NCI-H2227 (cell line): Measurements from ENCODE around the gene UBE2B.
"Not testable (repeated sequence)": the region's sequence is repeated elsewhere in the genome, so short reads cannot be mapped to it uniquely, and the experiment has no call there.

Experiments used
- DNase-seq: peaks from one replicate; lab custom pipeline; 2025; ENCODE audit not compliant: unreplicated experiment; lab: John Stamatoyannopoulos, UW

The UBE2B gene

DNA sequence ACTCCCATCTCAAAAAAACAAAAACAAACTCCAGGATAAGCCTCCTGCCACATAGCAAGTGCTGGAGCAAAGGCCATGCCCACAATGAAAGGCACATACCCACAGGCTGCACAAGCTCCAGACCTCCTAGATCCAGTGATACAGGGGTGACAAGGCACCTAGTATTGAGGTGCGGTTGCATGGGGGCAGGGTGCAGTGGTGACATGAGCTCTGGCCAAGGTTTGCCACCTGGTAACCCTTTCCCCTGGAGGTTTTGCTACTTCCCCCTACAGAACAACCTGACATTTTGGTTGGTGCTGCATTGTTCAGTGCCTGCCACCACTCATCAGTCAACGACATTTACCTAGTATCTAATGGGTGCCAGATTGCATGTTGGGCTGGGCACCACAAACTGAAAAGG is 25.8 kb downstream of the UBE2B start:
- DNase-seq = no peak

GRCh38 chr5:134398609-134399155 is 27.3 kb downstream of the UBE2B start:
- DNase-seq = no peak

- DNase-seq = no peak
Measured at GRCh38 chr5:134403951-134404350, 32.6 kb downstream of the UBE2B start.

DNA sequence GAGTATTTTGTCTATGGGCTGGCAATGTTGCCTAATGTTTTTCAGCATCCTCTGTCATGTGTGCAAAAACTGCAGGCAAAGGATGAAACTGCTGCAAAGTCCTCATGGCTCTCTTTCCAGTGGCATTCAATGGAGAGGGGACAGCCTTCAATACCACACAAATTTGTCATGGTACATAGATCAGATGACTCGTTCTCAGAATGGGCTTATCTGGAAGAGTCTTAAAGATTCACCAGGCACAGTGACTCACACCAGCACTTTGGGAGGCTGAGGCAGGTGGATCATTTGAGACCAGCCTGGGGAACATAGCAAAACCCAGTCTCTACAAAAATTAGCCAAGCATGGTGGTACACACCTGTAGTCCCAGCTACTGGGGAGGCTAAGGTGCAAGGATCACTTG is 35.0 kb downstream of the UBE2B start:
- DNase-seq = no peak

DNA sequence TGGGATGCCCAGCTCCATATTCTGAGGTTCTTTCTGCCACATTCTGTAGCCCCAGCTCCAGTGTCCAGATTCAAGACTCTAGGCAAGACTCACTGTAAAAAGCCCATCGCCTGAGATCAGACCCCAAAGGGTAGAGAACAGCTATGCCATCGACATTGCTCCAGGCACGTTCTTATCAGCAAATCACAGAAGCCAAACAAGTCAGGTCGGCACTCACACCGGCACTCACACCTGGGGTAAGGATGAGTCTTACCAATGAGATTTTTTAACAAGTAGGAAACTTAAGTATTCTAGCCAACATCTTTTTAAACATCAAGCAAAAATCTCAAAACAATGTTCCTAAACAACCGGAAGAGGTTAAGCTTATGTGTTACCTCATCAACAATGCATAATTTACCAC is 38.0 kb downstream of the UBE2B start:
- DNase-seq = no peak

DNA sequence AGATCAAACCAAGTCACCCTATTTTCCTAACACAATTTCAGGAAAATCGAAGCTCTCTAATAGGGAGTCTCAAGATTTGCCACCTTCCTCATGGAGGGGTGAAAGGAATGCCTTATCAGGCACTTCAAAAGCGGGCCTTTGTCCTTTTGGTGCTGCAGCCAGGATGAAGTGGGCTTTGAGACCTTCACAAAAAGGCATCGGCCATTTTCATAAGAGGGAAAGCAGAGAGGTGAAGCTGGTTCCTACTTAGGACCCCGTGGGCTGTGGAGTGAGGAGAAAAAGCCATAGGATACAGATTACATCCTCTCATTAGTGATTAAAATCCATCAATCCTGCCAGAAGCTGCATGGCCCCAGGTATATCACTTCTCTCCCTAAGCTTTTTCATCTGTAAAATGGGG is 39.5 kb downstream of the UBE2B start:
- peak; percentile 2 for DNase-seq

DNA sequence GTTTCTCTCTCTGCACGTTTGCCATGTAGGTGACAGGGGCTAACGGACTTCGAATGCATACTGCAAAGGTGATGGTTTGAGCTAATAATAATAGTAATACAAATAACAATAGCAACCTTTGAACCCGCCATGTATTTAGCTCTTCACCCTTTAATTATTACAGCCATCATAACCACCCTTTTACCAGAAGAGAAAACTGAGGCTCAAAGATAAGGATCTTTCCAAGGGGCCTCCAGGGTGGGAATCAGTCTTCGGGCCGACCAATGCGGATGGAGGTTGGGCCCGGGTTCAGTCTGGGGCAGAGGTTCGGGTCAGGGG is 39.8 kb downstream of the UBE2B start:
- no peak for DNase-seq

- peak; percentile 88 for DNase-seq
Measured at GRCh38 chr5:134411546-134412266, 40.3 kb downstream of the UBE2B start, which contains the start of gene CDKN2AIPNL. CDKN2AIPNL (minus strand) TSS chr5:134411881; CDS start chr5:134411854, 27 bp downstream.

GRCh38 chr5:134413046-134413445 is 41.7 kb downstream of the UBE2B start:
- DNase-seq = no peak

GRCh38 chr5:134417707-134418106 is 46.3 kb downstream of the UBE2B start:
- DNase-seq = no peak

- no peak for DNase-seq
Measured at GRCh38 chr5:134418958-134419357, 47.6 kb downstream of the UBE2B start.

- DNase-seq = no peak
Measured at GRCh38 chr5:134420343-134420742, 49.0 kb downstream of the UBE2B start.

- DNase-seq = not testable (repeated sequence)
Measured at GRCh38 chr5:134421038-134421437, 49.7 kb downstream of the UBE2B start.

DNA sequence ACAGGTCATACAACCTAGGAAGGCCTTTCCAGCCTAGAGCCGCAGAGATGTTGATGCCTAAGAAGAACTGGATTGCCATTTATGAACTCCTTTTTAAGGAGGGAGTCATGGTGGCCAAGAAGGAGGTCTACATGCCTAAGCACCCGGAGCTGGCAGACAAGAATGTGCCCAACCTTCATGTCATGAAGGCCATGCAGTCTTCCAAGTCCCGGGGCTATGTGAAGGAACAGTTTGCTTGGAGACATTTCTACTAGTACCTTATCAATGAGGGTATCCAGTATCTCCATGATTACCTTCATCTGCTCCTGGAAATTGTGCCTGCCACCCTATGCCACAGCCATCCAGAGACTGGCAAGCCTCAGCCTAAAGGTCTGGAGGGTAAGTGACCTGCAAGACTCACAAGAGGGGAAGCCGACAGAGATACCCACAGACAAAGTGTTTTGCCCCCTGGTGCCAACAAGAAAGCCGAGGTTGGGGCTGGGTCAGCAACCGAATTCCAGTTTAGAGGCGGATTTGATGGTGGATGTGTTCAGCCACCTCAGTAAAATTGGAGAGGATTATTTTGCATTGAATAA is 51.5 kb downstream of the UBE2B start:
- no peak for DNase-seq

GRCh38 chr5:134423376-134423775 is 52.0 kb downstream of the UBE2B start:
- DNase-seq = no peak

- DNase-seq = no peak
Measured at GRCh38 chr5:134426361-134426760, 55.0 kb downstream of the UBE2B start.

DNA sequence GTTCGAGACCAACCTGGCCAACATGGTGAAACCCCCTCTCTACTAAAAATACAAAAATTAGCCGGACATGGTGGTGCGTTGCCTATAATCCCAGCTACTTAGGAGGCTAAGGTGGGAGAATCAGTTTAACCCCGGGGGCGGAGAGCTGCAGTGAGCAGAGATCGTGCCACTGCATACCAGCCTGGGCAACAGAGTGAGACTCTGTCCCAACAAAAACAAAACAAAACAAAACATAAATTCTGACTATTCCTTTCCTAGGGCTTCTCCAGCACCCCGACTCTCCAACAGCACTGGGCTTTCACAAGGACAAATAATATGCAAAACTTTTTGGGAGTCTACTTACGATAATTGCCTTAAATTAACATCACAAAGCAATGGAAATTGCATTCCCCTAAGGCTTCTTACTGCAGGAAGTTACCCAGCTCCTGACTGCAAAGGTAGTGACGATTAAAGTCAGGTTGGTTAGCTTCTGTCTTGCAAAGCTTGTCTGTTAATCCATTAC is 56.2 kb downstream of the UBE2B start:
- no peak for DNase-seq

- DNase-seq = no peak
Measured at GRCh38 chr5:134430001-134430569, 58.7 kb downstream of the UBE2B start.

DNA sequence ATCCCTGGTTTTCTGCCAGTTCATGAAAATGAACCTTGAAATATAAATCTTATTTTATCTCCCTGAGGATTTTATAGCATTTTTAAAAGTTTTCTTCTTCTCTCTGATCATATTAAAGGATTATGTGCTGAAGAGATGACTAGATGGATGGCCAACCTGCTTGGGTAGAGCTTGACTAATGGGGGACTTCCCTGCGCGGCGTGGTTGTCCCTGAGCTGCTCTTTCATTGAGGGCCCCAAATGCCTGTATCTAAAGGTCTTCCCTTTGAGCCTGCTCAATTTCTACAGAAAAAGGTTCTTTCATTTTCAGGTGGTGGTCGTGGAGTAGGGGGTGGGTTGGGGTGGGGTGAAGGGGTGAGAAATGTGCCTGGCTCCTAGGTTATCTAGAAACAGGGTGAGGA is 60.8 kb downstream of the UBE2B start:
- no peak for DNase-seq

DNA sequence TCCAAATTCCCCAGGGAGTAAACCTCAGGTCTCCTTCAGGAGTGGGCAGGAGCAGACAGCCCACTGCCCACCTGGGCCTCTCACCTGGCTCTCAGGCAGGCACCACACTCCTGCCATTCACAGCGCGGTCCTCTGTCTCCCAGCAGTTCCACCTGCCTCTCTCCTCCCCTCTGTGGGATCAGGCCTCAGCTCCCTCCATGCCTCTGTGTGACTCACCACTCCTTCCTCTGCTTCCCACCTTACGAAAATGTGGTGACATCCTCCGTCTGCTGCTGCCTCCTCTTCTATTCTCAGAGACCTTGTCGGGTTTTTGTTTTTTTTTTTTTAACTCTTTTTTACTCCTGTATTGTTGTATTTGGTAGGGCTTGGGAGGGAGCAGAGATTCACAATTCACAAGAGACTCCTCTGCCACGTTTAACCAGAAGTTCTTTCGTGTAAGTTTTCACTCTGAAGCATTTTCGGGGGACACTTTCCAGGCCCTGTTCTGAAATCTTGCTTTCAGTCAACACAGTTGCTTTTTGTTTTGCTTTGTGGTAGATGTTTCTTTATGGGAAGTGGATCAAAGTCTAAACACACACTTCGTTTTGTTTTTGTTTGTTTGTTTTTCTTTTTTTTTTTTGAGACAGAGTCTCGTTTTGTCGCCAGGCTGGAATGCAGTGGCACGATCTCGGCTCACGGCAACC is 61.4 kb downstream of the UBE2B start:
- no peak for DNase-seq

GRCh38 chr5:134435560-134435959 is 64.2 kb downstream of the UBE2B start:
- DNase-seq = no peak
